ENCODE data around the gene ZNFX1. TPM values are rescaled to one million over a fixed set of nuclear protein-coding genes. Genes with fewer than 3 reads are reported as not detected.
A peak's percentile ranks its signal among the peaks of the same experiment; 100 is the strongest.
"Not testable (repeated sequence)": the region's sequence is repeated elsewhere in the genome, so short reads cannot be mapped to it uniquely, and the experiment has no call there.

Gene ZNFX1
- total RNA-seq, 1 donor from 2014 or later, result 19.3 TPM

GRCh38 chr20:49248301-49248700 lies 29.6 kb downstream of the ZNFX1 start:
- no peak for DNase-seq

- DNase-seq, result peak; percentile 10
Observed at GRCh38 chr20:49247792-49248191, 30.1 kb downstream of the ZNFX1 start.

GRCh38 chr20:49247169-49247723 lies 30.6 kb downstream of the ZNFX1 start:
- DNase-seq, result no peak

GRCh38 chr20:49245921-49246740 lies 31.7 kb downstream of the ZNFX1 start:
- peak; percentile 55 for DNase-seq

DNA sequence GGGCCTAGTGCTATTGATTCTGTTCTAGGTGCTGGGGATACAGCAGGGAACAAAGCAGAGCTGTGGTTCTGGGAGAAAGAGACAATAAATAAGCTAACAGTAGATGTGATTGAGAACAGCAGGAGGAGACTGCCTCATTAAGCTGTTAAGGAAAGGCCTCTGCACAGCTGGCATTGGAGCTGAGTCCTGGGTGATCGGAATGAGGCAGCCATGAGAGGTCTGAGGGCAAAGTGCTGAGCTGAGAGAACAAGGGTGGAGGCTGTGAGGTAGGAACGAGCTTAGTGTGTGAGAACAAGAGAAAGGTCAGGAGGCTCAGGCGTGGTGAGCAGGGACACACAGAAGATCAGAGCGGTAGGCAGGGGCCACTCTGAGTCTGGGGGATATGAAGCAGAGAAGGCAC lies 40.3 kb downstream of the ZNFX1 start:
- no peak for DNase-seq

DNA sequence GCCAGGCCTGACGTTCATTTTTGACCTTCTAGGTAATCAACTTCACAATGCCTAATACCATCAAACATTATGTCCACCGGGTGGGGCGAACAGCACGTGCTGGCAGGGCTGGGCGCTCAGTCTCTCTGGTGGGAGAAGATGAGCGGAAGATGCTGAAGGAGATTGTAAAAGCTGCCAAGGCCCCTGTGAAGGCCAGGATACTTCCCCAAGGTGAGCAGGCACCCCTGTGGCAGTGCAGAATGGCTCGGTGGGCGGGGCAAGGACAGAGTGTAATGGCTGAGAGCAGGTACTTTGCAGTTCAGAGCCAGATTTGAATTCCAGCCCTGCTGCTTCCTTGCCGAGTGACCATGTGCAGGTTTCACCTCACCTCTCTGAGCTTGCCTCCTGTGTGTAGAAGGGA lies 41.6 kb downstream of the ZNFX1 start:
- no peak for DNase-seq

DNA sequence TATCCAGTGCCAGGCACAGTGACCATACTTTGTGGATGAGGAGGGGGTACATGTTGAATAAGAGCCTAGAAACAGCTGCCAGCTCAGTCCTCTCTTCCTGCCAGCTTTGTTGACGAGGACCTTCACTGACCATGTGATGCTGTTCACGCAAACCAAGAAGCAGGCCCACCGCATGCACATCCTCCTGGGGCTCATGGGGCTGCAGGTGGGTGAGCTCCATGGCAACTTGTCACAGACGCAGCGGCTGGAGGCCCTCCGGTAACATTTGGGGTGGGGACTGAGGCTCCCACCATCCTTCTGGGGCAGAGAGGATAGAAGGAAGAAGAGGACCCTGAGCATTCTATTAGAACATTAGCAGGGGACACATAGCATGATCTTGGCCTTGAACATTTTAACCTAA lies 43.0 kb downstream of the ZNFX1 start:
- DNase-seq, result no peak

GRCh38 chr20:49233226-49233625 lies 44.6 kb downstream of the ZNFX1 start:
- no peak for DNase-seq

GRCh38 chr20:49231471-49231870 lies 46.4 kb downstream of the ZNFX1 start:
- peak; percentile 83 for DNase-seq

- DNase-seq, result peak; percentile 93
Observed at GRCh38 chr20:49230561-49231133, 47.2 kb downstream of the ZNFX1 start.

DNA sequence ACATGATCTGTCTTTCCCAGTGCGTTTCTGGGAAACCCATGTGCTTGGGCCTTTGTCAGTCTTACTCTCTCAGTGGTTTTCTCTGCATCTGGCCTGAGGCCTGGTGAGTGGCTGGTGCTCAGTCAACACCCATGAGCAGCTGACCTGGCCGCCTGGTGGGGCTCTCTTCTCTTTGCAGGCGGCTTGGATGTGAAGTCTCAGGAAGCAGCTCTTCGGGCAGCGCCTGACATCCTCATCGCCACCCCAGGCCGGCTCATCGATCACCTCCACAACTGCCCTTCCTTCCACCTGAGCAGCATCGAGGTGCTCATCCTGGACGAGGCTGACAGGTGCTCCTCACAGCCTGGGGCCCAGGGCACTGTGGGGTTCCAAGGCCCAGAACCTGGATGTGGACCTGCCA lies 47.8 kb downstream of the ZNFX1 start:
- peak; percentile 60 for DNase-seq

DNA sequence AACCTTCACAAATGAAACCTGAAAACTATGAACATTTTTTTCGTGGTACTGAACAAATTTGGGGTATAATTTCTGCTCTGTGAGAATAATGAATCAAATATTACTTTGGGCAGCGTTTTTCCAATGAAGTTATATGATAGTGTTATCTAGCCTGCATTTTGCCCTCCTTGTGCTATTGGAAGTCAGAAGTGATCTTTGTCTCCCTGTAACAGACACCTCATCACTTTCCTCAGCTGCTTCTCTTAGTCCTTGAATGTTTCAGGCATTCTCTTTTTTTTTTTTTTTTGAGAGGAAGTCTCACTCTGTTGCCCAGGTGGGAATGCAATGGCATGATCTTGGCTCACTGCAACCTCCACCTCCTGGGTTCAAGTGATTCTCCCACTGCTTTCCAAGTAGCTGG lies 48.5 kb downstream of the ZNFX1 start:
- DNase-seq, result no peak

DNA sequence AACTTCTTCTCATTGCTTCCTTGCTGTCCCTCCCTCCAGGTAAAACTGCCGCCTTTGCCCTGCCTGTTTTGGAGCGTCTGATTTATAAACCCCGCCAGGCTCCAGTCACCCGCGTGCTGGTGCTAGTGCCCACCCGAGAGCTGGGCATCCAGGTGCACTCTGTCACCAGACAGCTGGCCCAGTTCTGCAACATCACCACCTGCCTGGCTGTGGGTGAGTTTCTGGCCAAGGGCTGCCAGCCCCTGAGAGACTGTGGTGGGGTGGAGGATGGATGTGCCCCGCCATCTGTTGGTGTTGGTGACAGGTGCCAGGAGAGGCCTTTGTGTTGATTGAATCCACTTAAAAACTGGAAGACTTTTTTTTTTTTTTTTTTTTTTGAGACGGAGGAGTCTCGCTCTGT lies 49.2 kb downstream of the ZNFX1 start:
- peak; percentile 93 for DNase-seq

DNA sequence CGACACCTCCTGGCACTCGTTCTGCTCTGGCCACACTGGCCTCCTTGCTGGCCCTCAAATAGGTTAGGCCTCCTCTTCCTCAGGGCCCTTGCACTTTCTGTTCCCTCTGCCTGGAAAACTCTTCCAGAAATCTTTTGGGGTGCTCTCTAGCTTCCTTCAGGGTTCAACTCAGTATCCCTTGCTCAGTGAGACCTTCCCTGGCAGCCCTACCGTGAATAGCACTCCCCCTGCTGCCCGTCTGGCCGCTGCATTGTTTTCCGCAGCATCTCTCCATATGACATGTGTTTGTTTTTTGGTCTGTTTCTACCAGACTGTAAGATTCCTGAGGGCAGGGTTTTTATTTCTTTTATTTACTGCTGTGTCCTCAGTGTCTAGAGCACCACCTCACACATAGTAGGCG lies 52.0 kb downstream of the ZNFX1 start:
- no peak for DNase-seq

DNA sequence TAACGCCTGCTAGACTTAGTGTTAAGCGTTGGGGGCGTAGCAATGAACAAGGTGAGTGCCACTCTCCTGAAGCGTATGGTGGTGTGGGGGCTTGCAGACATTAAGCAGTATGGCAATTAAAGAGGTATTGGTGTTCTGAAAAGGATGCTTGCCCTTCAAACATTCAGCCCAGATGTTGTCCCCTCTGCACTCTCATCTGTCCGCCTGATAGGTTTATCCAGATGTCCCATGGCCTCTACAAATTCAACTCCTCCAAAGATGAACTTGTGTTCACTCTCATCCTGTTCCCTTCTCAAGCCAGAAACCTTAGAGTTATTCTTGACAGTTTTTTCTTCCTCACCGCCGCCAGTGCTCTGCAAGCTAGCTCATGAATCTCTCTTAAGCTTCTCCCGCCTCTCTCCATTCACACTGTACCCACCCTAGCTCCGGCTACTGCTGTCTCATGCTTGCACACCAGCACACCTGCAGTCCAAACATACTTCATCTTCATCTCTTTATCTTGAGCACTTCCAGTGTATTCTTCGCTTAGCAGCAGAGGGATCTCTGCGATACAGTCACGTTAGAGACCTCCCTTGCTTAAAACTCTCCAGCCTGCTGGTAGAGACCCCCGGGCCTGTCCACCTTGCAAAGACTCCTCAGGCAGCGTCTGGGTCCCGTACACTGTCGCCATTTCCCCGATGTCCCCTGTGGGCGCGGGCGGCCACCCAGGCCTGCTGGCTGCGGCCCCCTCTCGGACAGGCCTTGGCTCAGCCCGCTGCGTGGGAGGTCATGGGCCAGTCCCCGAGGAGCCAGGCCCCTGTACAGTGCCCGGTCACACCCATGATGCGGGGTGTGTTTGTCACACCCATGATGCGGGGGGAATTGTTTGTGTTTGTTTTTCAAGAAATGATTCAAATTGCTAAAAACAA lies 57.7 kb downstream of the ZNFX1 start:
- no peak for DNase-seq

GRCh38 chr20:49219091-49219923 lies 58.5 kb downstream of the ZNFX1 start, which contains the start of gene DDX27:
DDX27 (plus strand) TSS chr20:49219416; CDS start chr20:49219449, 33 bp downstream.
- DNase-seq, result peak; percentile 100

DNA sequence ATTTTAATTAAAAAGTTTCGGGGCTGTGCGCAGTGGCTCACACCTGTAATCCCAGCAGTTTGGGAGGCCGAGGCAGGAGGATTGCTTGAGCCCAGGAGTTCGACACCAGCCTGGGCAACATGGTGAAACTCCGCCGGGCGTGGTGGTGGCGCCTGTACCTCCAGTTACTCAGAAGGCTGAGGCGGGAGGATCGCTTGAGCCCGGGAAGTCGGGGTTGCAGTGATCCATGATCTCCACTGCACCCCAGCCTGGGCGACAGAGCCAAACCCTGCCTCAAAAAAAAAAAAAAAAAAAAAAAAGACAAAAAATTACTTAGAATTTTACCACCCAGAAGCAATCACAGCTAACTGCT lies 59.1 kb downstream of the ZNFX1 start:
- not testable (repeated sequence) for DNase-seq

GRCh38 chr20:49216991-49217578 lies 60.8 kb downstream of the ZNFX1 start:
- DNase-seq, result peak; percentile 96

DNA sequence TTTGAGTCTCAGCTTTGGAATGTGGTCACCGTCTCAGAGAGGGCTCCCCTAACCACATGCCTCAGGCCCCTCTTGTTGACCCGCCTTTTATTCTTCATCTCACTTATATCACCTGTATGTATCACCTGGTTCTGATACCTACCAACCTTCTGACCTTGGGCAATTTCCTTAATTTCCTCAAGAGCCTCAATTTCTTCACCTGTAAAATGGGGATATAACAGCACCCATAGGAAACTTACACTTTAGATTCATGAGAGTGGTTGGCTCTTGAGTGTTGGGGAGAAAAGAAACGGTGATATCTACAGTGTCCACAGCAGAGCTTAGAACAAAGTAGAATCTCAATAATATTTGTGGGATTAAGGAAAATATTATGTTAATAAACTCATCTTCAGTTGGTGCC lies 62.6 kb downstream of the ZNFX1 start:
- DNase-seq, result no peak

- no peak for DNase-seq
Observed at GRCh38 chr20:49214571-49214970, 63.3 kb downstream of the ZNFX1 start.

GRCh38 chr20:49210757-49211110 lies 67.1 kb downstream of the ZNFX1 start:
- DNase-seq, result no peak
